PC-9 (cell line): Measurements from ENCODE around the gene CRYGN. TPM values are rescaled to one million over a fixed set of nuclear protein-coding genes. Genes with fewer than 3 reads are reported as not detected.

ENCODE experiments used
- BruUV-seq: library from RNA; stranded (reverse); fragments of 400-500 nt; replicated peaks from 2 replicates; lab custom pipeline; 2021; lab: Mats Ljungman, UMichigan
- CTCF ChIA-PET: fragments of 300-600 bp; sonication (Branson Sonifier 250); formaldehyde crosslinking; loops from one replicate; lab custom pipeline; 2022; ENCODE audit warnings: antibody characterized with exemption; lab: Charles Lee
- POLR2A ChIA-PET: fragments of 300-600 bp; sonication (Branson Sonifier 250); formaldehyde crosslinking; loops from one replicate; lab custom pipeline; 2022; ENCODE audit warnings: antibody characterized with exemption; ENCODE audit not compliant: unreplicated experiment; lab: Charles Lee
- DNase-seq, 2 experiments: peaks; one replicate each; pipeline versions ENCODE4 v3.0.0 to v3.0.0-alpha.2; 2015 to 2022; ENCODE audit warnings: mixed read lengths in 1 of 2
- H2AFZ ChIP-seq: fragments of 200-600 bp; sonication (generic); 2 replicates; pipeline ENCODE4 v1.8.1; 2017; ENCODE audit warnings: antibody characterized with exemption
- H3F3A ChIP-seq: fragments of 200-600 bp; sonication (generic); 2 replicates; pipeline ENCODE4 v1.8.1; 2017; ENCODE audit warnings: antibody characterized with exemption, mild to moderate bottlenecking, low read depth; ENCODE audit not compliant: insufficient read depth
- H3K27ac ChIP-seq: fragments of 200-600 bp; sonication (generic); 2 replicates; pipeline ENCODE4 v1.6.1; 2016; ENCODE audit warnings: mixed run types
- H3K27me3 ChIP-seq: fragments of 200-600 bp; sonication (generic); 2 replicates; pipeline ENCODE4 v1.6.1; 2016; ENCODE audit warnings: low read depth, mixed run types; ENCODE audit not compliant: insufficient read depth
- H3K36me3 ChIP-seq: fragments of 200-600 bp; sonication (generic); 2 replicates; pipeline ENCODE4 v1.6.1; 2016; ENCODE audit warnings: low read depth, mixed run types
- H3K4me1 ChIP-seq: fragments of 200-600 bp; sonication (generic); replicated peaks from 2 replicates; pipeline ENCODE4 v1.6.1; 2016; ENCODE audit warnings: mixed run types; ENCODE audit not compliant: insufficient read depth
- H3K4me2 ChIP-seq: fragments of 200-600 bp; sonication (generic); 2 replicates; pipeline ENCODE4 v1.6.1; 2017; ENCODE audit warnings: mixed run types
- H3K4me3 ChIP-seq: fragments of 200-600 bp; sonication (generic); 2 replicates; pipeline ENCODE4 v1.6.1; 2016; ENCODE audit warnings: mixed run types
- H3K79me2 ChIP-seq: fragments of 200-600 bp; sonication (generic); 2 replicates; pipeline ENCODE4 v1.6.1; 2017; ENCODE audit warnings: low read depth, mixed run types
- H3K9me2 ChIP-seq: fragments of 200-600 bp; sonication (generic); 2 replicates; pipeline ENCODE4 v1.8.1; 2017; ENCODE audit warnings: mild to moderate bottlenecking; ENCODE audit not compliant: insufficient read depth
- H3K9me3 ChIP-seq: fragments of 200-600 bp; sonication (generic); 2 replicates; pipeline ENCODE4 v1.8.1; 2016; ENCODE audit warnings: low read depth; ENCODE audit not compliant: insufficient read depth
- H4K20me1 ChIP-seq: fragments of 200-600 bp; sonication (generic); 2 replicates; pipeline ENCODE4 v1.8.1; 2017; ENCODE audit not compliant: insufficient read depth
- EZH2 ChIP-seq: fragments of 200-600 bp; sonication (generic); IDR thresholded peaks from 2 replicates; pipeline ENCODE4 v1.8.0; 2017; ENCODE audit warnings: antibody characterized with exemption, low read depth
- intact Hi-C: fragments of 100-400 bp; cut with micrococcal nuclease; formaldehyde crosslinking; loops from one replicate; pipeline ENCODE4 v1.10.0; 2022; ENCODE audit not compliant: unreplicated experiment
- total RNA-seq: library from RNA; stranded (reverse); gene quantifications from 2 replicates; pipeline ENCODE4 v1.2.3, GENCODE V29; 2021
- TF ChIP-seq, protein P1 (sequence below): fragments of 200-600 bp; sonication (generic); conservative IDR thresholded peaks from 2 replicates; pipeline ENCODE4 v1.6.1; 2017; ENCODE audit warnings: mixed run types, antibody characterized with exemption, mild to moderate bottlenecking, moderate library complexity

CRYGN gene
- total RNA-seq, 1 experiment from 2014 or later: 1.0 TPM

DNA sequence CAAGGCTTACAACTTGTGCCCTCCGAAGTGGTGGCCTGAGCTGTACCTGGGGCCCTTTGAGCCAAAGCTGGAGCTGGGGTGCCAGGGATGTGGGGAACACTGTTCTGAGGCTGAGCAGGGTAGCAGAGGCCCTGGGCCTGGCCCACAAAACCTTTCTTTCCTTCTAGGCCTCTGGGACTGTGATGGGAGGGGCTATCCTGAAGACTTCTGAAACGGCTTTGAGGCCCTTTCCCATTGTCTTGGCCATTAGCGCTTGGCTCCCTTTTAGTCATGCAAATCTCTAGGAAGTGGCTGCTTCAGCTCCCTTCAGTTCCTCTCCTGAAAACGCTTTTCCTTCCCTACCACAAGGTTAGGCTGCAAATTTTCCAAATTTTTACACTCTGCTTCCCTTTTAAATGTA, 16.8 kb upstream of the CRYGN start:
- ChIA-PET POLR2A (no interaction called here), CTCF (no interaction called here)
- Histone ChIP-seq H3K4me3 (no peak overlapping the region), H3K36me3 (no peaks in the 10 kb centered on the region), H3K9me2 (no peaks in the 10 kb centered on the region), H2AFZ (no peak overlapping the region), H4K20me1 (no peaks in the 10 kb centered on the region), H3K79me2 (no peaks in the 10 kb centered on the region), H3K4me2 (no peak overlapping the region), H3K9me3 (no peaks in the 10 kb centered on the region), H3K27me3 (no peaks in the 10 kb centered on the region), H3K27ac (no peak overlapping the region), H3K4me1 (peaks cover 28% of the 10 kb centered on the region), H3F3A (peaks cover 37% of the 10 kb centered on the region)
- no TSS peak for BruUV-seq
- TF ChIP-seq, protein P1, sequence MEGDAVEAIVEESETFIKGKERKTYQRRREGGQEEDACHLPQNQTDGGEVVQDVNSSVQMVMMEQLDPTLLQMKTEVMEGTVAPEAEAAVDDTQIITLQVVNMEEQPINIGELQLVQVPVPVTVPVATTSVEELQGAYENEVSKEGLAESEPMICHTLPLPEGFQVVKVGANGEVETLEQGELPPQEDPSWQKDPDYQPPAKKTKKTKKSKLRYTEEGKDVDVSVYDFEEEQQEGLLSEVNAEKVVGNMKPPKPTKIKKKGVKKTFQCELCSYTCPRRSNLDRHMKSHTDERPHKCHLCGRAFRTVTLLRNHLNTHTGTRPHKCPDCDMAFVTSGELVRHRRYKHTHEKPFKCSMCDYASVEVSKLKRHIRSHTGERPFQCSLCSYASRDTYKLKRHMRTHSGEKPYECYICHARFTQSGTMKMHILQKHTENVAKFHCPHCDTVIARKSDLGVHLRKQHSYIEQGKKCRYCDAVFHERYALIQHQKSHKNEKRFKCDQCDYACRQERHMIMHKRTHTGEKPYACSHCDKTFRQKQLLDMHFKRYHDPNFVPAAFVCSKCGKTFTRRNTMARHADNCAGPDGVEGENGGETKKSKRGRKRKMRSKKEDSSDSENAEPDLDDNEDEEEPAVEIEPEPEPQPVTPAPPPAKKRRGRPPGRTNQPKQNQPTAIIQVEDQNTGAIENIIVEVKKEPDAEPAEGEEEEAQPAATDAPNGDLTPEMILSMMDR: no peak
- no peak for TF ChIP-seq EZH2
- DNase-seq: no peak
- intact Hi-C loops: no loop called here

DNA sequence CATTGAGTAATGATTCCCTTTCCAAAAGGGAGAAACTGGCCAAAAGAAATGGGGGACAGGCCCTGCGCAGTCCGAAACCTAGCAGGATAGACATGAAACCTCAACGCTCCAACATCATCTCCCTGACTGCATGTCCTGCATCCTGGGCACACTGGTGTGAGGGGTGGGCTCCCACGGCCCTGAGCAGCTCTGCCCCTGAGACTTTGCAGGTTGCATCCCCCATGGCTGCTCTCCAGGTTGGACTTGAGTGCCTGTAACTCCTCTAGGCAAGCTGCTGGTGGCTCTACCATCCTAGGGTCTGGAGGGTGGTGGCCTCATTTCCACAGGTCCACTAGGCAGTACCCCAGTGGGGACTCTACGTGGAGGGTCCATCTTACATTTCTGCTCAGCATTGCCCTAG, 16.3 kb upstream of the CRYGN start:
- Histone ChIP-seq H3K4me3 (no peak overlapping the region), H3K27ac (no peak overlapping the region), H3K9me2 (no peaks in the 10 kb centered on the region), H3K9me3 (no peaks in the 10 kb centered on the region), H3K27me3 (no peaks in the 10 kb centered on the region), H3K4me1 (peaks cover 23% of the 10 kb centered on the region), H3K79me2 (no peaks in the 10 kb centered on the region), H4K20me1 (no peaks in the 10 kb centered on the region), H3F3A (peaks cover 32% of the 10 kb centered on the region), H3K36me3 (no peaks in the 10 kb centered on the region), H3K4me2 (no peak overlapping the region), H2AFZ (no peak overlapping the region)
- intact Hi-C loops: no loop called here
- DNase-seq: no peak
- TF ChIP-seq EZH2: no peak
- TF ChIP-seq, protein P1: no peak
- no TSS peak for BruUV-seq
- CTCF ChIA-PET: no interaction called here
- POLR2A ChIA-PET: no interaction called here

DNA sequence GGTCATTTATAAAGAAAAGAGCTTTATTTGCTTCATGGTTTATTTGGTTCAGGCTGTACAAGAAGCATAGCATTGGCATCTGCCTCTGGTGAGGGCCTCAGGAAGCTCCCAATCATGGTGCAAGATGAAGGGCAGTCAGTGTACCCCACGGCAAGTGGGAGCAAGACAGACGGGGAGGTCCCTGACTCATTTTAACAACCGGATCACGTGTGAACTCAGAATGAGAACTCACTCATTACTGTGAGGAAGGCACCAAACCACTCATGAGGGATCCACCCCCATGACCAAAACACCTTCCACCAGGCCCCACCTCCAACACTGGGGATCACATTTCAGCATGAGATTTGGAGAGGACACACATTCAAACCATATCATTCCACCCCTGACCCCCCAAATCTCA, 15.7 kb upstream of the CRYGN start:
- H3K36me3 ChIP-seq: no peaks in the 10 kb centered on the region
- POLR2A ChIA-PET: no interaction called here
- H4K20me1 ChIP-seq: no peaks in the 10 kb centered on the region
- H3K4me3 ChIP-seq: no peak overlapping the region
- H3F3A ChIP-seq: peaks cover 26% of the 10 kb centered on the region
- no peaks in the 10 kb centered on the region for H3K27me3 ChIP-seq
- H3K4me1 ChIP-seq: peaks cover 17% of the 10 kb centered on the region
- no peaks in the 10 kb centered on the region for H3K79me2 ChIP-seq
- no peak overlapping the region for H2AFZ ChIP-seq
- H3K9me3 ChIP-seq: no peaks in the 10 kb centered on the region
- BruUV-seq: no TSS peak
- intact Hi-C loops: no loop called here
- CTCF ChIA-PET: no interaction called here
- no peaks in the 10 kb centered on the region for H3K9me2 ChIP-seq
- no peak for DNase-seq
- no peak overlapping the region for H3K4me2 ChIP-seq
- TF ChIP-seq, protein P1: no peak
- TF ChIP-seq EZH2: no peak
- no peak overlapping the region for H3K27ac ChIP-seq
